WERI-Rb-1 (cell line): ENCODE measurements around the gene UBXN2A.

ENCODE experiments used
- DNase-seq: peaks from one replicate; pipeline ENCODE4 v3.0.0-alpha.2; 2020
- H3K27ac ChIP-seq: fragments of 250-450 bp; sonication (Bioruptor Pico); 2 replicates; pipeline ENCODE4 v1.5.1; 2020; ENCODE audit warnings: mild to moderate bottlenecking, moderate library complexity
- H3K27me3 ChIP-seq: fragments of 250-450 bp; sonication (Bioruptor Pico); 2 replicates; pipeline ENCODE4 v1.5.1; 2021; ENCODE audit warnings: mild to moderate bottlenecking, low read depth, moderate library complexity; ENCODE audit not compliant: insufficient read depth, severe bottlenecking
- H3K36me3 ChIP-seq: fragments of 250-450 bp; sonication (Bioruptor Pico); 2 replicates; pipeline ENCODE4 v1.5.1; 2020; ENCODE audit warnings: mild to moderate bottlenecking, moderate library complexity
- H3K4me3 ChIP-seq: 2 replicates; pipeline ENCODE4 v1.5.1; 2011; ENCODE audit warnings: low read depth, mild to moderate bottlenecking, control low read depth, low read length
- H3K9me3 ChIP-seq: fragments of 250-450 bp; sonication (Bioruptor Pico); 2 replicates; pipeline ENCODE4 v1.5.1; 2021; ENCODE audit warnings: mild to moderate bottlenecking, moderate library complexity; ENCODE audit not compliant: severe bottlenecking
- CTCF ChIP-seq: IDR thresholded peaks from 2 replicates; pipeline ENCODE4 v1.5.1; 2011; ENCODE audit warnings: low read depth, mild to moderate bottlenecking, control low read depth, inconsistent platforms, low read length

The UBXN2A gene

GRCh38 chr2:23918837-23919489, 21.3 kb upstream of the UBXN2A start:
- Histone ChIP-seq H3K27ac (no peak overlapping the region), H3K36me3 (no peaks in the 10 kb centered on the region), H3K27me3 (no peaks in the 10 kb centered on the region), H3K4me3 (no peak overlapping the region), H3K9me3 (no peaks in the 10 kb centered on the region)
- no peak for DNase-seq
- TF ChIP-seq CTCF = no peak

GRCh38 chr2:23924589-23925359, 15.5 kb upstream of the UBXN2A start:
- no peak overlapping the region; the same call in 1 of the 2 replicates for H3K27ac ChIP-seq
- peak overlapping the region; percentile 14 for H3K4me3 ChIP-seq
- H3K36me3 ChIP-seq = peaks cover 15% of the 10 kb centered on the region
- no peaks in the 10 kb centered on the region for H3K27me3 ChIP-seq
- no peak for TF ChIP-seq CTCF
- H3K9me3 ChIP-seq = no peaks in the 10 kb centered on the region
- DNase-seq = no peak

GRCh38 chr2:23925702-23926289, 14.5 kb upstream of the UBXN2A start:
- peak overlapping the region; percentile 82 for H3K4me3 ChIP-seq
- H3K27ac ChIP-seq = peak overlapping the region; percentile 98
- peaks cover 22% of the 10 kb centered on the region for H3K36me3 ChIP-seq
- no peaks in the 10 kb centered on the region for H3K9me3 ChIP-seq
- peak; percentile 38 for DNase-seq
- TF ChIP-seq CTCF = no peak
- H3K27me3 ChIP-seq = no peaks in the 10 kb centered on the region

GRCh38 chr2:23926290-23926749, 13.9 kb upstream of the UBXN2A start:
- no peak for TF ChIP-seq CTCF
- Histone ChIP-seq H3K36me3 (peaks cover 22% of the 10 kb centered on the region), H3K27me3 (no peaks in the 10 kb centered on the region), H3K27ac (peak overlapping the region; percentile 98), H3K9me3 (no peaks in the 10 kb centered on the region), H3K4me3 (peak overlapping the region; percentile 82)
- DNase-seq = peak; percentile 50

GRCh38 chr2:23926750-23927571, 13.3 kb upstream of the UBXN2A start, which contains the start of gene ATAD2B:
ATAD2B (minus strand) TSS chr2:23927123; CDS start chr2:23926770, 353 bp downstream.
- Histone ChIP-seq H3K36me3 (peaks cover 22% of the 10 kb centered on the region), H3K27ac (peak within 1 kb of the TSS; percentile 98), H3K4me3 (peak within 1 kb of the TSS; percentile 82), H3K27me3 (no peaks in the 10 kb centered on the region), H3K9me3 (no peaks in the 10 kb centered on the region)
- peak; percentile 95 for DNase-seq
- peak; percentile 97 for TF ChIP-seq CTCF
